Activated CD8-positive, alpha-beta memory T cell treated with anti-CD3 and anti-CD28 coated beads, Interleukin-2, amount 50 U/mL, for 1 hour (primary cell): ENCODE measurements around the gene SDK1.
"Not testable (repeated sequence)": the region's sequence is repeated elsewhere in the genome, so short reads cannot be mapped to it uniquely, and the experiment has no call there.

Experiments used
- DNase-seq: peaks from one replicate; pipeline ENCODE4 v3.0.0-alpha.2; 2020; ENCODE audit errors: extremely low read depth

The SDK1 gene

DNA sequence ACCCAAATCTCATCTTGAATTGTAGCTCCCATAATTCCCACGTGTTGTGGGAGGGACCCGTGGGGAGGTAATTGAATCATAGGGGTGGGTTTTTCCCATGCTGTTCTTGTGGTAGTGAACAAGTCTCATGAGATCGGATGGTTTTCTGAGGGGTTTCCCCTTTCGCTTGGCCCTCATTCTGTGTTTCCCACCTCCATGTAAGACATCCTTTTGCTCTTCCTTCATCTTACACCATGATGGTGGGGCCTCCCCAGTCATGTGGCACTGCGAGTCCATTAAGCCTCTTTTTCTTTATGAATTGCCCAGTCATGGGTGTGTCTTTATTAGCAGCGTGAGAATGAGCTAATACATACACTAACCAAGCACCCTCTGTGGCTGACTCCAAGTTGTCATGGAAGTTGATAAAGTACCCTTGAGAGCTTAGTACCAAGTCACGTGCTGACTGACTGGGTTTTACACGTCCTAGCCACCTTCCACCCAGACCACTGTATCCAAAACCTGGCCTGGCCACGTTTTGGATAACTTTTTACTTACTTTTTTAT, 614.4 kb downstream of the SDK1 start:
- no peak for DNase-seq

DNA sequence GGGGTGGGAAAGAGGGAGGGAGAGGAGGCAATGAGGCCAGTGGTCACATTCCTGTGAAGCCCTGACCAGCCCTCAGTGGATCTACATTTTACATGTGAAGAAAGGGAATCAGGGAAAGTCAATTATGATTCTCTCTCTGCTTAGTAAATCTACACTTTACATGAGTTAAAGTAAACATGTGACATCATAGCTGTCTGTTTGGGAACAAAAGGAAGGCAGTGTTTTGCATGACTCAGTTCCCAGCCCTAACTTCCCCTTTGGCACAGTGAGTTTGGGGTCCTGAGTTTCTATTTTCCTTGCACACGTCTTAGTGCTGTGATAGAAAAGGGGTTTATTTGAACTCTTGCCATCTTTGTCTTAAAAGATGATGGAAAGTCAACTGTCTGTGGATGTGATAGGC, 615.1 kb downstream of the SDK1 start:
- no peak for DNase-seq

DNA sequence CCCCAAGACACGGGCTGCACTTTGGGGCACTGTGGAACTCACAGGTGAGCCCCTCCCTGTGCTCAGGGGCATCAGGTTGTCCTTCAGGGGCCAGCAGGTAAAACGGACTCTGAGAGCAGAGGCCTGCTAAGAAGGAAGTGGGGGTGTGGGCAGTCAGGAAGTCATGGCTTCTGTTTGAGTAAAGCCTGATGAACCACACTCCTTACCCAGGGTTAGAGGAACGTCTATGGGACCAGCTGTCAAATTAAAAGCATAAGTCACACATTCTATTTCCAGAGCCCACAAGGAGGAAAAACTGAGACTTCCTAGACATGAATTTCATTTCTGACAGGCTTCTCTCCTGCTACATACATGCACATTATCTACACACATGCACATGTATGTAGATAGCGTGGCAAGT, 616.4 kb downstream of the SDK1 start:
- DNase-seq = no peak

GRCh38 chr7:3918576-3918975, 617.5 kb downstream of the SDK1 start:
- DNase-seq = no peak

DNA sequence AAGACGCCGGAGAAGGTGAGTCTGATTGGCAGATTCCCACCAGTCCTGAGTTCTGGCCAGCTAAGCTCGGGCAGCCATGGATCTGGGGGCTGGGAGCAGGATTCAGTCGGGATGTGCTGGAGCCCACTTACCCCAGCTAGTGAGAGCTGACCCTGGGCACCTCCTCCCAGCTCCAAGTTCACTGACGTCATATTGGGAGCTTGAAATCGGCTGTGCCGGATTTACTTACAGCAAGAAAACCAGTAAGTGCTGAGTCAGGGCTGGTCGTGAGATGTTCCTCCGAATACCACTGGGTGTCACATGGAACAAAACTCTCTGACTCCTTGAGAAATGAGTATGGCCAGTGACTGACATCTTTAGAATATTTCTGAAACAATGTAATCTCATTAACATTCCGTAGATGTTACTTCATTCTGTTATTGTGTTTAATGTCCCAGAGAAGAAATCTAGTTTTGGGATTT, 621.2 kb downstream of the SDK1 start:
- DNase-seq = no peak

GRCh38 chr7:3923307-3923918, 622.4 kb downstream of the SDK1 start:
- DNase-seq = no peak

DNA sequence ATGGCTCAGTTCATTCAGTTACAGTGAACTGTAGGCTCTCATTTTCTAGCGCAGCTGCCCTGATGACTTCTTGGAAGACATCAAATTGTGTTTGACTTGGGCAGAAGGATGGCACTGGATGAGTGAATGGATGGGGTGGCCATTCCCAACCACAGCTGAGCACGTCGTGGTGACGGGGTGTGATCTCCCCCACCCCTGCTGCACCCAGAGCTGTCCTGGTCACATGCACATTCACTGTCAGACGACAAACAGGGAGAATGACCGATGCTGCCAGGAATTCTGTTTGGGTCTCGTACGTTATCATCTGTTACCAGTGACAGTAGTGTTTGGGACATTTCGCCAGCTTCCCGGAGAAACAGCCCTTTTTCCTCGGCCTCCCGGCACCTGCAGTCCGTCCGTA, 623.2 kb downstream of the SDK1 start:
- no peak for DNase-seq

- DNase-seq = no peak
These were observed 626.5 kb downstream of the SDK1 start for GRCh38 chr7:3927446-3928110.

DNA sequence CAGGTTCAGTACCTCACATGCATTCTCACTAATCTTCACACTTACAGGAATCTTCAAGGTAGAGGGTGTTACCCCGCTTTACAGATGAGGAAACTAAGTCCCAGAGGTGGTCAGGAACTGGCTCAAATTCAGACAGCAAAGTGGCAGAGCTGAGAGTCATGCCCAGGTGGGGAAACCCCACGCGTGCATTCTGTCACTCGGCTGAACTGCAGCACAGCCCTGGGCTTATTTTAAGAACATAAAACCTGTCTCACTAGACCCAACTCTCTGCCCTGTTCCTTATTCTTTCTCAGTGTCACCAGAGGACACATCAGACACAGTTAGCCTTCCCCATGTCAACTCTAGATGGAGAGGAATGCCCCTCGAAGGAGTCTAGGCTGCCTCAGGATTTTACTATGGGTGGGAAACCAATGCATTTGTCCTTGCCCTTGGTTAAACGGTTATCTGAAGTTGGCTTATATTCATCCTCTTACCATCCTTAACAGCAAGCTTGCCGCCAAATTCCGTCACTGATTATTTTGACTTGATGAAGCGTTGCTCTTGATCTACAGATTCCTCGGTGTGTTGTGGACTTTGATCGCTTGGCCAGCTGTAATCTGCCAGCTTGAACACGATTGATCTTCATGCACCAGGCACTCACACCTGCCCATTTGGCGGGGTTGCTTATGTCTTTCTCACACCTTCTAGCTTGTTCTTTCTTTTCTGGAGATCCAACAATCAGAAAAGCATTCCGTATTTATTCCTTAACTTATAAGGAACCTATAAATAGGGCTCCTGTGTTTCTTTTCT, 627.9 kb downstream of the SDK1 start:
- no peak for DNase-seq

GRCh38 chr7:3931843-3932242, 630.8 kb downstream of the SDK1 start:
- DNase-seq = no peak

- no peak for DNase-seq
These were observed 636.1 kb downstream of the SDK1 start for GRCh38 chr7:3937146-3937545.

GRCh38 chr7:3937605-3938004, 636.6 kb downstream of the SDK1 start:
- DNase-seq = no peak

DNA sequence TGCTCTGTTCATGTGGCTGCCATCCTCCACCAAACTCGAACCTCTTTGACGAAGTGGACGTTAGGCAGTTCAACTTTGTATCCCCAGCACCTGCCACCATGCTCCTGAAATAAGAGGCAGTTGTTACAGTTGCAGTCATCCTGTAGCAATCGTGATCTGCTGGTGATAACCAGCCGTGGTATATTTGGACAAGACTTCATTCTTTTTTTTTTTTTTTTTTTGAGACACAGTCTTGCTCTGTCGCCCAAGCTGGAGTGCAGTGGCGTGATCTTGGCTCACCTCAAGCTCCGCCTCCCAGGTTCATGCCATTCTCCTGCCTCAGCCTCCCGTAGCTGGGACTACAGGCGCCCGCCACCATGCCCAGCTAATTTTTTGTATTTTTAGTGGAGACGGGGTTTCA, 640.7 kb downstream of the SDK1 start:
- not testable (repeated sequence) for DNase-seq

- DNase-seq = no peak
These were observed 641.2 kb downstream of the SDK1 start for GRCh38 chr7:3942276-3942675.

DNA sequence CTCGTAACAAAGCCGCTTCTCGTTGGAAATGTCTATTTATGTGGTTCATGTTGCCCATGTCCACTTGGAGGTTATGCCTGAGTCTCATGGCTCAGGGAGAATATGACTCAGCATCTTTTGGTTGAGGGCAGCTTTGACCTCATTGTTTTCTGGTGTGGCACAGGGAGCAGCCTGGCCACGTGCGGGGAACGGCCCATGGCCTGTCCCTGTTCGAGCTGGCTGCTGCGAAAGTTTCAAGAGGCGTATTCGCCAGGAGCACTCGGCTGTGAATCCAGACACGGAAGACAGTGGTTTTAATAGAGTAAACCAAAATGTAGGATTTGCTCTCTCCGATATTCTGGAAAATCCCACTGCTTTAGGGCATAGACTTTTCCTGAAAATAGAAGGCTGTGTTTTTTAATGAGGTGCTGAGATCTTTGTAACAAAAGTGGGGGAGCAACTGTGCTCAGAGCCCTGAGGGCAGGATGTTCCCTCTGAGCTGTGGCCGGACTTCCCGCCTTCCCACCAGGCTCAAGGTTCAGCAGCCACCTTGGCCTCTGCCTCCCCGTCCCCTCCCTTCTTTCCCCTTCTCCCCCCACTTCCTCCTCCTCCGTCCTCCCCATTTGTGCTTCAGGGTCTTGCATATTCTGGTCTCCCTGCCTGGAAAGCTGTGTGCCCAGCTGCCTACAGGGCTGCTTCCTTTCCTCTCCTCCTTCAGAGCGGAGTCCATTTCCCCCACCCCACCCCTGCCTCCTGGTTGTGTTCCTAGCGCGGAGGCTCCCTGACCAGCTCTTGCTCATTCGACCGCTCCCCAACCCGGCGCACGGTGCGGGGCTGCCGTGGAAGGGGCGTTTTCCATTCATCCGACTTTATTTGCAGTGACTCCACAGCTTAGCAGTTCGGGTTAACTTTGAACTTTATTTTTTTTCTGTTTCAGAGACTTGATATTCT, 642.0 kb downstream of the SDK1 start:
- DNase-seq = no peak

DNA sequence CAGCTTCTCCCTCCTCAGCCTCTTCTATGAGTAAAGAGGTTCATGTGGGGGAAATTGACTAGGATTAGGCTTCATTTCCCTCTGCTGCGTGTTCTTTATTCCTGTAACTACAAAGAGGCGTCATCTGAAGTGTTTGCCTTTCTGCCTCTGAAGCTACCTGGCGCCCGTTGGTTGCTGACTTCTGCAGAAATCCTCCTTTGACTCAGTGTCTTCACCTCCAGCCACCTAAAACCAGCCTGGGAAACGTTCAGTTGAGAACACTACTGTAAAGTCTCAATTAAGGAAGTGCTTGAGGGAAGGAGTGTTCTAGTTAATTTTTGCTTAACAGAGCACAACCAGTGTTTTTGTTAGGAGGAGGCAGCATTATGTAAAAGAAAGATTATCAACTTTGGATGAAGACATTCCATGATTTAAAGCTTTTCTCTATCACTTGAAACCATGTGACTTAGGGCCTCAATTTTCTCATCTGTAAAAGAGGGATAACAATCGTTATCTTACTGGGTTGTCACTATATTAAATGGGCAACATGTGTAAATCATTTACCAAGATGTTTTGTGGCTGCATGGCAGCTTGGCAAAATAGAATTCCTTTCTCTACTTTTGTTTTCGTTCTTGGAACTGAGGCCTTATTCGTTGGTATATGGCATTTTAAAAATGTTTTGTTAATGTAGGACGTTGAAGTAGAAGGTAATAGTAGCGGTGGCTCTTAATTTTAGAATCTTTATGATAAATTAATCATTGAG, 642.9 kb downstream of the SDK1 start:
- no peak for DNase-seq

GRCh38 chr7:3949242-3949640, 648.2 kb downstream of the SDK1 start:
- DNase-seq = no peak

DNA sequence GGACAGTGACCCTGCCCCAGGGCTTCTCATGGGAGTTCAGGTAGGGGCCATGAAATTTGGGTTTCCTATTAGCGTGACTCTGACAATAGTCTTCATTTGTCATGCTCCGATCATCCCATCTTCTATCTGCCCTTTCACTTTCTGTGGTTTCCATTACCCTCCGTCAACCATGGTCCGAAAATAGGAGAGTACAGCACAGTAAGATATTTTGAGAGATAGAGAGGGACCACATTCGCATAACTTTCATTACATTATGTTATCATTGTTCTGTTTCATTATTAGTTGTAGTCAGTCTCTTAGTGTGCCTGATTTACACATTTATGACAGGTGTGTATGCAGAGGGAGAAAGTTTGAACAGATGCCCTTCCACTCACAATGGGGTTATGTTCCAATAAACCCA, 649.2 kb downstream of the SDK1 start:
- no peak for DNase-seq

DNA sequence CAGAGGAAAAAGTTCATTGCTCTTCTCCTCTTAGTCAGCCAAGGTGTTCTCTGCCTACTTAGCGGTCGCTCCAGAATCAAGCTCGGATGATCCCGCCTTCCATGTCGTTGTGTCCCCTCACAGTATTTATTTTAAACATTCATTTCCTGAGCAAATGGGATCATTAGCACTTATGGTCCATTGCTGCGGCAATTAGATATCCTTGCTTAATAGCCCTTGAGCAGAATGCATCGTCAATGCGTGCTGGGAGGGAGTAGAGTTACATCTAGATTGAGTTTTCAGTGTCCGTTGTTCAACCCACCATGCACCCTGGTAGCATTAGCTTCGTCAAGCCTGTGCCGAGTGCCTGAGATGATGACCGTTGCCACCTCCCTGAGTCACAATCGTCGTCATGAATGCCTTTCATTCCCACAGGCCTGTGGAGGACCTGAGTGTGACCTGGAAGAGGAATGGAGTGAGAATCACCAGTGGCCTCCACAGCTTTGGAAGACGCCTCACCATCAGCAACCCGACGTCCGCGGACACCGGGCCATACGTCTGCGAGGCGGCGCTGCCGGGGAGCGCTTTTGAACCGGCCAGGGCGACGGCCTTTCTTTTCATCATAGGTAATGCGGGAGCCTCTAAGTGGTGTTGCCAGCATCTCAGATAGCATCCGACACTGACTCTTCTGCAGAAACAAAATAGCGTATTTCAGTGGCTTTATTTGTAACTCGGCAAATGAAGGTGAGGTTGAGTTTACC, 650.4 kb downstream of the SDK1 start:
- DNase-seq = no peak

DNA sequence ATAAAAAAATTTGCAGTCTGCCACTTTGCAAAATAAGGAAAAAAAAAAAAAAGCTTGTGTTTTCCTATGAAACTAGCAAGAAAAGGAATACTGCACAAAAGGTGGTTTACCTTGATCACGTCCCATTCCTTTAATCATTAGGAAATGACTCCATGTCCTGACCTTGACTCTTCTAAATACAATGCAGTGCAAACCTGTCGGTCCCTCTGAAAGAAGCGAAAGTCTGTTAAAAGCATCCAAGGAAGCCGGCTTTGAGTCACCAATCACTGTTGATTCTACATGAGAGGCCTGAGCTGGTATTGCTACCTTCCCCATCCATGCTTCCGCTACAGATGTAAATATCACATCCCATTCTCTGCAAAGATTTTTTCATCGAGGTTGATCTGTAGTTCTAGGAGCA, 652.1 kb downstream of the SDK1 start:
- DNase-seq = no peak
